Smooth muscle cell (in vitro differentiated cells): Measurements from ENCODE around the gene GLRA3. TPM values are rescaled to one million over a fixed set of nuclear protein-coding genes. Genes with fewer than 3 reads are reported as not detected.

Experiments
- DNase-seq: peaks from one replicate; lab custom pipeline; 2025; ENCODE audit not compliant: unreplicated experiment; lab: John Stamatoyannopoulos, UW
- H2AFZ ChIP-seq: fragments of 200-600 bp; sonication (generic); 2 replicates; pipeline ENCODE4 v1.6.0; 2016; ENCODE audit warnings: antibody characterized with exemption, low read depth, mild to moderate bottlenecking
- H3F3A ChIP-seq: fragments of 200-600 bp; sonication (generic); 2 replicates; pipeline ENCODE4 v1.6.0; 2017; ENCODE audit warnings: antibody characterized with exemption, low read depth
- H3K27ac ChIP-seq: fragments of 200-600 bp; sonication (generic); 2 replicates; pipeline ENCODE4 v1.5.1; 2016; ENCODE audit warnings: low read depth, mild to moderate bottlenecking
- H3K27me3 ChIP-seq: fragments of 200-600 bp; sonication (generic); 2 replicates; pipeline ENCODE4 v1.6.1; 2016; ENCODE audit warnings: low read depth, mild to moderate bottlenecking
- H3K36me3 ChIP-seq: fragments of 200-600 bp; sonication (generic); 2 replicates; pipeline ENCODE4 v1.5.1; 2016; ENCODE audit warnings: low read depth
- H3K4me1 ChIP-seq: fragments of 200-600 bp; sonication (generic); 2 replicates; pipeline ENCODE4 v1.5.1; 2016; ENCODE audit warnings: low read depth
- H3K4me2 ChIP-seq: fragments of 200-600 bp; sonication (generic); 2 replicates; pipeline ENCODE4 v1.6.0; 2016; ENCODE audit warnings: mild to moderate bottlenecking
- H3K4me3 ChIP-seq: fragments of 200-600 bp; sonication (generic); 2 replicates; pipeline ENCODE4 v1.5.1; 2016; ENCODE audit warnings: mild to moderate bottlenecking
- H3K79me2 ChIP-seq: fragments of 200-600 bp; sonication (generic); 2 replicates; pipeline ENCODE4 v1.6.0; 2016; ENCODE audit warnings: low read depth, mild to moderate bottlenecking
- H3K9ac ChIP-seq: fragments of 200-600 bp; sonication (generic); 2 replicates; pipeline ENCODE4 v1.6.0; 2016; ENCODE audit warnings: low read depth
- H3K9me3 ChIP-seq: fragments of 200-600 bp; sonication (generic); replicated peaks from 2 replicates; pipeline ENCODE4 v1.5.1; 2016; ENCODE audit warnings: low read depth
- H4K20me1 ChIP-seq: fragments of 200-600 bp; sonication (generic); 2 replicates; pipeline ENCODE4 v1.6.0; 2016; ENCODE audit warnings: low read depth
- CTCF ChIP-seq: fragments of 200-600 bp; sonication (generic); IDR thresholded peaks from 2 replicates; pipeline ENCODE4 v1.5.1; 2017; ENCODE audit warnings: borderline replicate concordance, mild to moderate bottlenecking, antibody characterized with exemption; ENCODE audit not compliant: insufficient read depth, poor library complexity, severe bottlenecking
- WGBS: methylation state at CpG from one replicate; pipeline ENCODE4 v1.1.7; 2016; ENCODE audit warnings: low lambda C conversion rate; 5-methylcytosine and 5-hydroxymethylcytosine counted together
- polyA plus RNA-seq: library from polyadenylated mRNA; unstranded; fragments of >200 nt; fragmentation: Nextera tagmentation; extraction: Ambion mirVana; gene quantifications from 2 replicates; pipeline ENCODE4 v1.2.1, GENCODE V29; 2016
- total RNA-seq: library from RNA; depleted of rRNA; stranded (reverse); fragments of >200 nt; gene quantifications from 2 replicates; pipeline ENCODE4 v1.2.3, GENCODE V29; 2014

Gene GLRA3
- total and polyA plus RNA-seq, 2 experiments from 2014 or later: not detected

GRCh38 chr4:174690665-174691064 lies 138.4 kb downstream of the GLRA3 start:
- Histone ChIP-seq H2AFZ (no peak overlapping the region), H3K4me2 (no peak overlapping the region), H3K27me3 (no peaks in the 10 kb centered on the region), H3K4me1 (no peaks in the 10 kb centered on the region), H3K79me2 (no peaks in the 10 kb centered on the region), H3F3A (no peaks in the 10 kb centered on the region), H4K20me1 (no peaks in the 10 kb centered on the region), H3K9ac (no peak overlapping the region), H3K36me3 (no peaks in the 10 kb centered on the region), H3K4me3 (no peak overlapping the region), H3K27ac (no peak overlapping the region), H3K9me3 (peaks cover 6% of the 10 kb centered on the region)
- 97% methylated on average over 1 of the region's 1 CpG for WGBS
- DNase-seq: no peak
- no peak for TF ChIP-seq CTCF

GRCh38 chr4:174689618-174690017 lies 139.4 kb downstream of the GLRA3 start:
- no peaks in the 10 kb centered on the region for H3K4me1 ChIP-seq
- DNase-seq: no peak
- no peak overlapping the region for H2AFZ ChIP-seq
- no peaks in the 10 kb centered on the region for H3F3A ChIP-seq
- WGBS: 74% methylated on average over 4 of the region's 4 CpGs
- H3K36me3 ChIP-seq: no peaks in the 10 kb centered on the region
- H3K4me3 ChIP-seq: no peak overlapping the region
- H3K79me2 ChIP-seq: no peaks in the 10 kb centered on the region
- H3K4me2 ChIP-seq: no peak overlapping the region
- H3K9me3 ChIP-seq: peaks cover 6% of the 10 kb centered on the region
- H4K20me1 ChIP-seq: no peaks in the 10 kb centered on the region
- H3K27me3 ChIP-seq: no peaks in the 10 kb centered on the region
- TF ChIP-seq CTCF: no peak
- no peak overlapping the region for H3K27ac ChIP-seq
- no peak overlapping the region for H3K9ac ChIP-seq

GRCh38 chr4:174686826-174687225 lies 142.2 kb downstream of the GLRA3 start:
- no peak overlapping the region for H3K4me2 ChIP-seq
- H3K36me3 ChIP-seq: no peaks in the 10 kb centered on the region
- no peaks in the 10 kb centered on the region for H3K4me1 ChIP-seq
- peaks cover 6% of the 10 kb centered on the region for H3K9me3 ChIP-seq
- H3K9ac ChIP-seq: no peak overlapping the region
- no peaks in the 10 kb centered on the region for H4K20me1 ChIP-seq
- DNase-seq: no peak
- no peak overlapping the region for H3K27ac ChIP-seq
- no peak for TF ChIP-seq CTCF
- H2AFZ ChIP-seq: no peak overlapping the region
- no peak overlapping the region for H3K4me3 ChIP-seq
- H3K27me3 ChIP-seq: no peaks in the 10 kb centered on the region
- H3K79me2 ChIP-seq: no peaks in the 10 kb centered on the region
- no peaks in the 10 kb centered on the region for H3F3A ChIP-seq

GRCh38 chr4:174681723-174682300 lies 147.2 kb downstream of the GLRA3 start:
- H3K9me3 ChIP-seq: no peaks in the 10 kb centered on the region
- no peaks in the 10 kb centered on the region for H3K4me1 ChIP-seq
- H3K27me3 ChIP-seq: no peaks in the 10 kb centered on the region
- H3K9ac ChIP-seq: no peak overlapping the region
- TF ChIP-seq CTCF: no peak
- peak overlapping the region; percentile 15 for H3K4me2 ChIP-seq
- H3K79me2 ChIP-seq: no peaks in the 10 kb centered on the region
- H2AFZ ChIP-seq: no peak overlapping the region
- peak overlapping the region; percentile 14 for H3K27ac ChIP-seq
- H3K36me3 ChIP-seq: no peaks in the 10 kb centered on the region
- no peak for DNase-seq
- H3K4me3 ChIP-seq: no peak overlapping the region
- no peaks in the 10 kb centered on the region for H4K20me1 ChIP-seq
- H3F3A ChIP-seq: no peaks in the 10 kb centered on the region
- WGBS: 41% methylated on average over 4 of the region's 4 CpGs
